Liver (tissue), 9 donors: ENCODE results near the gene RNU6-1. TPM values are rescaled to one million over a fixed set of nuclear protein-coding genes. Genes with fewer than 3 reads are reported as not detected.

ENCODE experiments used
- DNase-seq: peaks from one replicate; pipeline ENCODE4 v3.0.0-alpha.2; 2017; ENCODE audit warnings: low spot score
- H3K27ac ChIP-seq, 2 donors: one replicate each; pipeline ENCODE4 v1.7.0; 2013; ENCODE audit warnings: inconsistent platforms in 2 of 2, low read length in 2 of 2, control low read depth in 1 of 2, low read depth in 1 of 2, mild to moderate bottlenecking in 1 of 2
- H3K27me3 ChIP-seq, 4 donors: one replicate each; pipeline versions ENCODE4 v1.6.1 to v1.7.0; 2013; ENCODE audit warnings: low read length in 3 of 4, inconsistent platforms in 1 of 4, mild to moderate bottlenecking in 1 of 4, moderate library complexity in 1 of 4; ENCODE audit not compliant: control insufficient read depth in 4 of 4, insufficient read depth in 4 of 4
- H3K36me3 ChIP-seq, 4 donors: one replicate each; pipeline versions ENCODE4 v1.6.1 to v1.7.0; 2013; ENCODE audit warnings: low read length in 3 of 4, mild to moderate bottlenecking in 3 of 4, low read depth in 1 of 4, moderate library complexity in 1 of 4; ENCODE audit not compliant: control insufficient read depth in 4 of 4, insufficient read depth in 3 of 4
- H3K4me1 ChIP-seq, 4 donors: one replicate each; pipeline versions ENCODE4 v1.6.1 to v1.7.0; 2013; ENCODE audit warnings: low read length in 3 of 4, mild to moderate bottlenecking in 3 of 4, moderate library complexity in 1 of 4; ENCODE audit not compliant: control insufficient read depth in 4 of 4, insufficient read depth in 4 of 4
- H3K4me3 ChIP-seq, 3 donors: one replicate each; pipeline versions ENCODE4 v1.6.1 to v1.7.0; 2013; ENCODE audit warnings: low read length in 3 of 3, control low read depth in 1 of 3, low read depth in 1 of 3, mild to moderate bottlenecking in 1 of 3
- H3K9ac ChIP-seq, 2 donors: one replicate each; pipeline ENCODE4 v1.7.0; 2013; ENCODE audit warnings: low read length in 2 of 2, mild to moderate bottlenecking in 2 of 2, moderate library complexity in 2 of 2, control low read depth in 1 of 2, low read depth in 1 of 2
- H3K9me3 ChIP-seq, 4 donors: one replicate each; pipeline versions ENCODE4 v1.6.1 to v1.7.0; 2013; ENCODE audit warnings: low read length in 3 of 4; ENCODE audit not compliant: control insufficient read depth in 4 of 4
- EGR1 ChIP-seq, 2 donors: IDR thresholded peaks; 2 replicates each; pipeline ENCODE4 v1.6.1; 2016 to 2018; ENCODE audit warnings: antibody characterized with exemption in 2 of 2, low read depth in 2 of 2
- FOXA1 ChIP-seq: IDR thresholded peaks from 2 replicates; pipeline ENCODE4 v1.6.1; 2016; ENCODE audit warnings: antibody characterized with exemption
- FOXA2 ChIP-seq: IDR thresholded peaks from 2 replicates; pipeline ENCODE4 v1.6.1; 2016; ENCODE audit warnings: antibody characterized with exemption
- GABPA ChIP-seq, 2 donors: IDR thresholded peaks in 1 of 2; conservative IDR thresholded peaks in 1 of 2; 2 replicates each; pipeline ENCODE4 v1.6.1; 2016; ENCODE audit warnings: antibody characterized with exemption in 2 of 2, mild to moderate bottlenecking in 1 of 2, moderate library complexity in 1 of 2
- HNF4A ChIP-seq, 2 donors: conservative IDR thresholded peaks; 2 replicates each; pipeline ENCODE4 v1.6.1; 2016; ENCODE audit warnings: antibody characterized with exemption in 2 of 2, mild to moderate bottlenecking in 2 of 2
- HNF4G ChIP-seq: IDR thresholded peaks from 2 replicates; pipeline ENCODE4 v1.6.1; 2016; ENCODE audit warnings: antibody characterized with exemption
- JUND ChIP-seq, 2 donors: IDR thresholded peaks; 2 replicates each; pipeline ENCODE4 v1.6.1; 2016; ENCODE audit warnings: antibody characterized with exemption in 2 of 2
- NR2F2 ChIP-seq: IDR thresholded peaks from 2 replicates; pipeline ENCODE4 v1.6.1; 2016; ENCODE audit warnings: antibody characterized with exemption
- REST ChIP-seq: IDR thresholded peaks from 2 replicates; pipeline ENCODE4 v1.6.1; 2016; ENCODE audit warnings: antibody characterized with exemption, mild to moderate bottlenecking
- RXRA ChIP-seq, 2 donors: IDR thresholded peaks; 2 replicates each; pipeline ENCODE4 v1.6.1; 2017 to 2018; ENCODE audit warnings: antibody characterized with exemption in 2 of 2, mild to moderate bottlenecking in 1 of 2
- SP1 ChIP-seq: IDR thresholded peaks from 2 replicates; pipeline ENCODE4 v1.6.1; 2018; ENCODE audit warnings: antibody characterized with exemption, mild to moderate bottlenecking
- TAF1 ChIP-seq: conservative IDR thresholded peaks from 2 replicates; pipeline ENCODE4 v1.6.1; 2016; ENCODE audit warnings: antibody characterized with exemption, mild to moderate bottlenecking
- YY1 ChIP-seq: IDR thresholded peaks from 2 replicates; pipeline ENCODE4 v1.6.1; 2016; ENCODE audit warnings: antibody characterized with exemption, mild to moderate bottlenecking
- WGBS: extraction: QIAGEN DNeasy Blood & Tissue Kit; methylation state at CpG from one replicate; pipeline ENCODE4 v1.1.7; 2013; 5-methylcytosine and 5-hydroxymethylcytosine counted together
- polyA plus RNA-seq, 2 donors: library from polyadenylated mRNA; stranded (reverse) in 1 of 2; unstranded in 1 of 2; fragments of 200-250 nt in 1 of 2; fragments of >200 nt in 1 of 2; fragmentation: Nextera tagmentation in 1 of 2; extraction: Ambion mirVana in 1 of 2; gene quantifications; one replicate each; pipeline versions ENCODE4 v1.2.1 to v1.2.3, GENCODE V29; 2013 to 2015
- total RNA-seq, 2 donors: library from RNA; depleted of rRNA; stranded (reverse); fragments of >200 nt; gene quantifications; one replicate each; pipeline ENCODE4 v1.2.3, GENCODE V29; 2014
- TF ChIP-seq, protein P1 (sequence below): IDR thresholded peaks from 2 replicates; pipeline ENCODE4 v1.6.1; 2016; ENCODE audit warnings: antibody characterized with exemption
- TF ChIP-seq, protein P2 (sequence below): IDR thresholded peaks from 2 replicates; pipeline ENCODE4 v1.6.1; 2016; ENCODE audit warnings: antibody characterized with exemption
- TF ChIP-seq, protein P3 (sequence below): IDR thresholded peaks from 2 replicates; pipeline ENCODE4 v1.6.1; 2016; ENCODE audit warnings: antibody characterized with exemption
- TF ChIP-seq, protein P4 (sequence below): fragments of 150-350 bp; IDR thresholded peaks from 2 replicates; pipeline ENCODE4 v1.5.1; 2017; ENCODE audit warnings: improper control_type of control experiment, low read depth, low read length; ENCODE audit not compliant: missing input control
- donor health status: healthy.
- donor health status: healthy.
- donor health status: healthy.
- donor health status: healthy.
- donor health status: healthy.

The RNU6-1 gene
- total and polyA plus RNA-seq, 4 donors: not detected

- Histone ChIP-seq H3K9ac (no peak overlapping the region), H3K9me3 (no peaks in the 10 kb centered on the region), H3K4me1 (no peaks in the 10 kb centered on the region), H3K27me3 (no peaks in the 10 kb centered on the region), H3K36me3 (peaks cover 0 to 1% (median under 1%) of the 10 kb centered on the region in 4 donors), H3K27ac (no peak overlapping the region), H3K4me3 (no peak overlapping the region)
- WGBS: 97% methylated on average over 2 of the region's 2 CpGs
- DNase-seq: no peak
- TF ChIP-seq, protein P1, sequence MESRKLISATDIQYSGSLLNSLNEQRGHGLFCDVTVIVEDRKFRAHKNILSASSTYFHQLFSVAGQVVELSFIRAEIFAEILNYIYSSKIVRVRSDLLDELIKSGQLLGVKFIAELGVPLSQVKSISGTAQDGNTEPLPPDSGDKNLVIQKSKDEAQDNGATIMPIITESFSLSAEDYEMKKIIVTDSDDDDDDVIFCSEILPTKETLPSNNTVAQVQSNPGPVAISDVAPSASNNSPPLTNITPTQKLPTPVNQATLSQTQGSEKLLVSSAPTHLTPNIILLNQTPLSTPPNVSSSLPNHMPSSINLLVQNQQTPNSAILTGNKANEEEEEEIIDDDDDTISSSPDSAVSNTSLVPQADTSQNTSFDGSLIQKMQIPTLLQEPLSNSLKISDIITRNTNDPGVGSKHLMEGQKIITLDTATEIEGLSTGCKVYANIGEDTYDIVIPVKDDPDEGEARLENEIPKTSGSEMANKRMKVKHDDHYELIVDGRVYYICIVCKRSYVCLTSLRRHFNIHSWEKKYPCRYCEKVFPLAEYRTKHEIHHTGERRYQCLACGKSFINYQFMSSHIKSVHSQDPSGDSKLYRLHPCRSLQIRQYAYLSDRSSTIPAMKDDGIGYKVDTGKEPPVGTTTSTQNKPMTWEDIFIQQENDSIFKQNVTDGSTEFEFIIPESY: no peak
- TF ChIP-seq HNF4A (conservative IDR thresholded peaks at IDR 0.05): no peak
- TF ChIP-seq REST: no peak
- TF ChIP-seq GABPA (IDR thresholded peaks at IDR 0.05 in 1 of 2, conservative IDR thresholded peaks at IDR 0.05 in 1 of 2): no peak
- TF ChIP-seq EGR1 (IDR thresholded peaks at IDR 0.05; ENCODE audit: low read depth in 2 of 2): no peak
- TF ChIP-seq FOXA2: no peak
- no peak for TF ChIP-seq RXRA (IDR thresholded peaks at IDR 0.05)
- TF ChIP-seq, protein P2, sequence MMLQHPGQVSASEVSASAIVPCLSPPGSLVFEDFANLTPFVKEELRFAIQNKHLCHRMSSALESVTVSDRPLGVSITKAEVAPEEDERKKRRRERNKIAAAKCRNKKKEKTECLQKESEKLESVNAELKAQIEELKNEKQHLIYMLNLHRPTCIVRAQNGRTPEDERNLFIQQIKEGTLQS: no peak
- TF ChIP-seq TAF1: no peak
- TF ChIP-seq SP1: no peak
- TF ChIP-seq JUND (IDR thresholded peaks at IDR 0.05): no peak
- TF ChIP-seq, protein P3, sequence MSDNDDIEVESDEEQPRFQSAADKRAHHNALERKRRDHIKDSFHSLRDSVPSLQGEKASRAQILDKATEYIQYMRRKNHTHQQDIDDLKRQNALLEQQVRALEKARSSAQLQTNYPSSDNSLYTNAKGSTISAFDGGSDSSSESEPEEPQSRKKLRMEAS: no peak
These were observed 38.7 kb downstream of the RNU6-1 start for GRCh38 chr15:67801142-67801541.

DNA sequence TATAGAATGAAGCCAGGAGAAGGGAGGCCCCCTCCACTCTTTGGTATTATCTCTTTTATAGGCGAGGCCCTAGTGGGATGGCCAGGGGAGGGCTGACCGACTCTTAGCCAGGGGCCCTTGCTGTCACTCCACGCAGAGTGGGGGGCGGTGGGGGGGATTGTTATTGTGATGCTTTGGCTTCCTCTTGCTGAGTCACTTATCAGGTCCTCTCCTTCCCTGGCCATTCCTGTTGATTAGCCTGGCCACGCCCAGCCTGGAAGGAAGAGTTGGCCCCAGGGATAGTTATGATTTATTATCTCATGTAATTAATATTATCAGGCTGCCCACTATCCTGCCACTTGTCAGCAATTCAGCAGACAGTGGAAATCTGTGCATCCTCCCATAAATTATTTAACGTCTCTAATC, 40.0 kb downstream of the RNU6-1 start:
- 90% methylated on average over 6 of the region's 6 CpGs for WGBS
- Histone ChIP-seq H3K4me3 (no peak overlapping the region), H3K27me3 (no peaks in the 10 kb centered on the region), H3K9ac (no peak overlapping the region), H3K36me3 (peaks cover 0 to 1% (median 0%) of the 10 kb centered on the region in 4 donors), H3K9me3 (no peaks in the 10 kb centered on the region), H3K4me1 (no peaks in the 10 kb centered on the region), H3K27ac (no peak overlapping the region)
- no peak for DNase-seq
- TF ChIP-seq TAF1 (no peak), HNF4G (no peak), FOXA2 (no peak), FOXA1 (no peak), RXRA (IDR thresholded peaks at IDR 0.05) (no peak), NR2F2 (no peak), REST (no peak), YY1 (no peak), HNF4A (conservative IDR thresholded peaks at IDR 0.05) (no peak), JUND (IDR thresholded peaks at IDR 0.05) (no peak), EGR1 (IDR thresholded peaks at IDR 0.05; ENCODE audit: low read depth in 2 of 2) (no peak)
- TF ChIP-seq, protein P4, sequence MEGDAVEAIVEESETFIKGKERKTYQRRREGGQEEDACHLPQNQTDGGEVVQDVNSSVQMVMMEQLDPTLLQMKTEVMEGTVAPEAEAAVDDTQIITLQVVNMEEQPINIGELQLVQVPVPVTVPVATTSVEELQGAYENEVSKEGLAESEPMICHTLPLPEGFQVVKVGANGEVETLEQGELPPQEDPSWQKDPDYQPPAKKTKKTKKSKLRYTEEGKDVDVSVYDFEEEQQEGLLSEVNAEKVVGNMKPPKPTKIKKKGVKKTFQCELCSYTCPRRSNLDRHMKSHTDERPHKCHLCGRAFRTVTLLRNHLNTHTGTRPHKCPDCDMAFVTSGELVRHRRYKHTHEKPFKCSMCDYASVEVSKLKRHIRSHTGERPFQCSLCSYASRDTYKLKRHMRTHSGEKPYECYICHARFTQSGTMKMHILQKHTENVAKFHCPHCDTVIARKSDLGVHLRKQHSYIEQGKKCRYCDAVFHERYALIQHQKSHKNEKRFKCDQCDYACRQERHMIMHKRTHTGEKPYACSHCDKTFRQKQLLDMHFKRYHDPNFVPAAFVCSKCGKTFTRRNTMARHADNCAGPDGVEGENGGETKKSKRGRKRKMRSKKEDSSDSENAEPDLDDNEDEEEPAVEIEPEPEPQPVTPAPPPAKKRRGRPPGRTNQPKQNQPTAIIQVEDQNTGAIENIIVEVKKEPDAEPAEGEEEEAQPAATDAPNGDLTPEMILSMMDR: no peak
- TF ChIP-seq, protein P1: no peak
- TF ChIP-seq, protein P3: no peak
- TF ChIP-seq, protein P2: no peak
